Tongue (tissue), 2 donors: ENCODE measurements around the gene ANKMY2. TPM values are rescaled to one million over a fixed set of nuclear protein-coding genes. Genes with fewer than 3 reads are reported as not detected.
A peak's percentile ranks its signal among the peaks of the same experiment; 100 is the strongest.
"Not testable (repeated sequence)": the region's sequence is repeated elsewhere in the genome, so short reads cannot be mapped to it uniquely, and the experiment has no call there.

Experiments
- DNase-seq: peaks from one replicate; pipeline ENCODE4 v3.0.0-alpha.2; 2015
- total RNA-seq: library from RNA; depleted of rRNA; stranded (reverse); fragments of >200 nt; gene quantifications from one replicate; pipeline ENCODE4 v1.2.3, GENCODE V29; 2014

The ANKMY2 gene
- total RNA-seq, result 33.5 TPM

DNA sequence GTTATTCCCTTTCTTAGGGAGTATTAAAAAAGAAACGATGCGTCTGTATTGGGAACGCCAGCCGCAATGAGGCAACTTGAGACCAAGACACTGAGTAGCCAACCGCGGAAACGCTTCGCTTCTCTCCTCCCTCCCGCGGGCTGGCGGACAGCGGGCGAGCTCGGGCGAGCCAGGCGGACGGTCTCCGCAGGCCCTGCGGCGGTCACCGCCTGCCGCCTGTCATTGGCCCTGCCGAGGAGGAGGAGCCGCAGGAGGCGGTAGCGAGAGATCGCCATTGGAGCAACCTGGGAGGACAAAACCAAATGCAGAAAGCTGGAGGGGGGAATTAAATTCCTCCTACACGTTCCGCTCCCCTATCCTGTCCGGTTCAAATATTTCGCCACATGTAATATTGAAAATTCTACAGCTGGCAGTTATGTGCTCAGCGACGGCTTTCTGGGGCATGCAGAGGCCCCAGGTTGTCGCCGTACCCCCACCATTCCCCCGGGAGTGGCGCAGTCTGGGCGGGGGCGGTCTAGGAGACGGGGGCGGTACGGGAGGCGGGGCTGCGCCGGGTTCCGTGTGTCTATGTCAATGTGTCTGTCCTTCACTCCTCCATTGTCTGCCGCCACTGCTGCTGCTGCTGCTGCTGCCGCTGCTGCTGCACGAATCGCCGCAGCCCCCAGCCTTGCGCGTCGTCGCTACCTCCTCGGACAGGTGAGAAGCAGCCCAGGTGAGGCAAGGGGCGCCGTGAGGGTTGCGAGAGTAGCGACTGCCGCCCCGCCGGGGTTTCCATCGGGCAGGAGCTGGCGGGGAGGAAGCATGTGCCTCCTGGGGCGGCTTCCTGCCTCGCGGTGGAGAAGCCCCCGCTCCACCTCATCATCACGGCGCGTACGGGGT lies at the start of gene ANKMY2, which contains the start of gene BZW2:
TSS of gene ANKMY2 (minus strand) at position 162 of the 879 bp plus-strand sequence. CDS start 181 bp downstream, outside the sequence.
TSS of gene BZW2 (plus strand) at position 589 of the 879 bp plus-strand sequence. CDS start 19,263 bp downstream, outside the sequence.
- DNase-seq, result peak; percentile 98

GRCh38 chr7:16694806-16695205 lies 49.3 kb upstream of the ANKMY2 start:
- no peak for DNase-seq

- DNase-seq, result no peak
These were observed 48.2 kb upstream of the ANKMY2 start for GRCh38 chr7:16693601-16694318.

GRCh38 chr7:16691241-16691640 lies 45.7 kb upstream of the ANKMY2 start:
- no peak for DNase-seq

- DNase-seq, result no peak
These were observed 42.7 kb upstream of the ANKMY2 start for GRCh38 chr7:16688249-16688648.

DNA sequence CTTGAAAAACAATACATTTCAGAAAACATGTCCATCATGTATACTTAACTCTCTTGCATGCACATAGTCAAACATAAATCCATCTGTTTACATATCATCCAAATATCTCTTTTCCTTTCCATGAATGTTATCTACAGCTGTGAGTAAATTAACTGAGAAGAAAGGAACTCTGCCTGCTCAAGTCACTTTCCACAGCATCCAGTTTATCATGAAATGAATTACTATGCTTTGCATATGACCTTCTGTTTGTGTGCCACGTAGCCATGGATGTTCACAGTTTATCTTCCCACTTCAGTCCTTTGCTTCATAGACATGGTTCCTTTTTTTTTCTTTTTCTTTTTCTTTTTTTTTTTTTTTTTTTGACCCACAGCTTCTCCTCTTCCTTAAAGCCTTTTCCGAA lies 40.0 kb upstream of the ANKMY2 start:
- DNase-seq, result no peak

GRCh38 chr7:16684935-16685334 lies 39.4 kb upstream of the ANKMY2 start:
- no peak for DNase-seq

DNA sequence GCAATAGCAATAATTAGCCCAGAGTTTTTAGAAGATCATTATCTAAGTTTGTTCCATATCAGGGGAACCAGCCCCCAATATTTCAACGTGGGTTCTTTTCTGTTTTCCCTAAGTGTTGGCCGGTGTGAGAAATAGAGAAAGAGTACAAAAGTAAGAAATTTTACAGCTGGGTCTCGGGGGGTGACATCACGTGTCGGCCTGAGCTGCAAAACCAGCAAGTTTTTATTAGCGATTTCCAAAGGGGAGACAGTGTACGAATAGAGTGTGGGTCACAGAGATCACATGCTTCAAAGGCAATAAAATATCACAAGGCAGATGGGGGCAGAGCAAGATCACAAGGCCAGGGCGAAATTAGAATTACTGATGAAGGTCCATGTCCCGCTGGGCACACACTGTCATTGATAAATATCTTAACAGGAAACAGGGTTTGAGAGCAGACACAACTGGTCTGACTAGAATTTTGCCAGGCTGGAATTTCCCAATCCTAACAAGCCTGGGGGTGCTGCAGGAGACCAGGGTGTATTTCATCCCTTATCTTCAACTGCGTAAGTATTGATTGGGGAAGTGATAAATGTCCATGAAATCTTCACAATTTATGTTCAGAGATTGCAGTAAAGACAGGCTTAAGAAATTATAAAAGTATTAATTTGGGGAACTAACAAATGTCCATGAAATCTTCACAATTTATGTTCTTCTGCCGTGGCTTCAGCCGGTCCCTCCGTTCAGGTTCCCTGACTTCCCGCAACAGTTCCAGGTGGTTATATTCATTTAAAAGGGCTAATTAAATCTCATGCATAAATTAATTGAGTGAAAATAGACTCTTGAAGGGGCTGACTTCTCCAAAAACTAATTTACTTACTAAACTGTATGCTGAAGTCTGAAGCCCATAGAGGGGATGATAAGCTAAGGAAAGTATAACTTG lies 33.4 kb upstream of the ANKMY2 start:
- DNase-seq, result not testable (repeated sequence)

DNA sequence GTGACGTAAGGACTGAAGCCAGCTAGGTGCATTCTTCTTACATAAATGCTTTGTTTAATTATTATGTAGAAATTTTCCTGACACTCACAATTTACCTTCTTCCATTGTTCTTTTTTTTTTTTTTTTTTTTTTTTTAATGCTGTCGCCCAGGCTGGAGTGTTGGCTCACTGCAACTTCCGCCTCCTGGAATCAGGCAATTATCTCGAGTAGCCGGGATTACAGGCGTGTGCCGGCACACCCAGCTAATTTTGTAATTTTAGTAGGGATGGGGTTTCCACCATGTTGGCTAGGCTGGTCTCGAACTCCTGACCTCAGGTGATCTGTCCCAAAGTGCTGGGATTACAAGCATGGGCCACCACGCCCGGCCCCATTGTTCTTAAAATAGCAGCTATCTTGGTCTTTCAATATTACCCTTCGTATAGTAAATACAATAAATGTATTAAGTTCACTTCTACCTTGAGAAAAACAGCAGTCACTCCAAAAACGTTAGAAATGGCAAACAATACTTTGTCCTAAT lies 32.5 kb upstream of the ANKMY2 start:
- no peak for DNase-seq

- DNase-seq, result no peak
These were observed 29.7 kb upstream of the ANKMY2 start for GRCh38 chr7:16675277-16675676.

GRCh38 chr7:16671811-16672210 lies 26.3 kb upstream of the ANKMY2 start:
- DNase-seq, result no peak

- no peak for DNase-seq
These were observed 25.3 kb upstream of the ANKMY2 start for GRCh38 chr7:16670731-16671344.

GRCh38 chr7:16670021-16670420 lies 24.5 kb upstream of the ANKMY2 start:
- no peak for DNase-seq

DNA sequence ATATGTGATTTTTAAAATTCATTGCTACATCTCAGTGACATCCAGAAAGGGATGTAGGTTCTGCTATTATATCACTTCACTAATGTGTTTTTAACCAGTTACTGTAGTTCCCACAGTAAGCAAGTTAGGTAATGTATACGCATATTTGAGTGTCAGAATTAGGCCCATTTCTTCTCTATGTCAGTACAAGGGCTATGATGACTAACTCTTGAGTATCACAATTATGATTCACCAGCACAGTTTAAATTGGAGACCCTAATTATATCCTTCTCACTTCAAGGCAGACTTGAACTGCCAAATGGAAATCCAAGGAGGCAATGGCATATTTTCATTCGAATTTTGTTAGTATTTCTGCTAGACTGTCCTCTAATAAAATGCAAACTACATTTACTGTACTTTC lies 24.0 kb upstream of the ANKMY2 start:
- no peak for DNase-seq

DNA sequence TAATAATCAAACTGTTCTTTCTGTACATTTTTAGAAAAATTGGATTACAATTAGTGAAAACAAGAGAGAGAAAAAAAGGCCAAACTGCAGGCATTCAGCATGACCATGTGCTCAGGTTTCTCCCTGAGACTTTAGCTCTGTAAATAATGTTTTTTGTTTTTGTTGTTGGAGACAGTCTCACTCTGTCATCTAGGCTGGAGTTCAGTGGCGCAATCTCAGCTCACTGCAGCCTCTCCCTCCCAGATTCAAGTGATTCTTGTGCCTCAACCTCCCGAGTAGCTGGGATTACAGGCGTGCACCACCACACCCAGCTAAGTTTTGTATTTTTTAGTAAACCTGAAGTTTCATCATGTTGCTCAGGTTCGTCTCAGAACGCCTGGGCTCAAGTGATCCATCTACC lies 23.4 kb upstream of the ANKMY2 start:
- no peak for DNase-seq

DNA sequence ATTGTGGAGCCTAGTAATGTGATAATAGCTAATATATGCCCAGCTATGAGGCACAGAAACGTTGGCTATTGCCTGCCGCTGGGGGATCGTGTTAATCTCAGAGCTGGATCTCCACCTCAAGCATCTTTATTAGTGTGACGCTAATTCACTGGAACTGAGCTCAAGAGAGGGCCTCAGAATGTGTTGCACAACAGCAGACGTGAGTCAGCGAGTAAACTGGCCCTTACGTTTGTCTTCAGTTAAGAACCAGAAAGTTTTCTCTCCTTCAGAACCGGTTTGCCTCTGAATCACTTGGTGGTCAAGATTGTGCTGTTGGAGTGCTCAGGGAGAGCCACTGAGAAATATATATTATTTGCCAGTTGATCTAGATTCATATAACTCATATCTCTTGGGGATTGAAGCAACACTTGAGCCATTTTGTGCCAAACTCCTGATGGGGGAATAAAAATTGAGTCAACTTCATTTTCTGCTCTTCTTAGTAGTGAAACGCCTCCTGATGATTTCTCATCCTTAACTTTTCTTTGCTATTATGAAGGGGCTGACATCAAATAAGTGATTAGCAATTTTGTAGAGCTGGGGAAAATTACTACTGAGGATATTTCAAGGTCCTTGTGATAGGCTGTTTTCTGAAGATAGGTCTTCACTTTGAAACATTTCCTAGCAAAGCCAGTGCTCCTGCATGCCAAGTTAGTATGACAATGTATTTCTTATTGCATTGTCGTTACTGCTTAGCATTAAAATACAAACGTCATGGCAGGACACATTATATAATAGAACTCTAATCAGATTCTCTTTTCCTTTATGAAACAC lies 22.7 kb upstream of the ANKMY2 start:
- peak; percentile 24 for DNase-seq

- DNase-seq, result no peak
These were observed 21.8 kb upstream of the ANKMY2 start for GRCh38 chr7:16667355-16667754.

DNA sequence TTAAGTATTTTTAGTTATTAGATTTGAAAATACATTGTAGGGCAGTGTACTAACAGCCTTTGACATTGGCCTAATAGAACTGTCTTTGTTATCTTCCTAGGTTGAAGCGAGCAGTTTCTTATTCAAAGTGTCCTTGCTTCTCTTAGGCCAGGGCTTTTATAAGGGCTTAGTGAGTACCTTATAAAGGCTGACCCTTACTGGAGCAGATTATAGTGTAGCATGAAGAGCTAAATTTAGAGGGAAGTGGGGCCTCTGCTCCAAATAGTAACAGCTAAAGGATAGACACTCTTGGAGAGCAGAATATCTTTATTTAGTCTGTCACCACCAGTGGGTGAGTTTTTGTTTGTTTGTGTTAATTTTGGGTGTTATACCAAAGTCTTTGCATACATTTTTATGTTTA lies 16.4 kb upstream of the ANKMY2 start:
- peak; percentile 44 for DNase-seq

- DNase-seq, result peak; percentile 38
These were observed 15.3 kb upstream of the ANKMY2 start for GRCh38 chr7:16660702-16661464.
